ENCODE data around the gene DAB2. TPM values are rescaled to one million over a fixed set of nuclear protein-coding genes. Genes with fewer than 3 reads are reported as not detected.

Gene DAB2
- total RNA-seq, 1 donor from 2014 or later, result 195 TPM

DNA sequence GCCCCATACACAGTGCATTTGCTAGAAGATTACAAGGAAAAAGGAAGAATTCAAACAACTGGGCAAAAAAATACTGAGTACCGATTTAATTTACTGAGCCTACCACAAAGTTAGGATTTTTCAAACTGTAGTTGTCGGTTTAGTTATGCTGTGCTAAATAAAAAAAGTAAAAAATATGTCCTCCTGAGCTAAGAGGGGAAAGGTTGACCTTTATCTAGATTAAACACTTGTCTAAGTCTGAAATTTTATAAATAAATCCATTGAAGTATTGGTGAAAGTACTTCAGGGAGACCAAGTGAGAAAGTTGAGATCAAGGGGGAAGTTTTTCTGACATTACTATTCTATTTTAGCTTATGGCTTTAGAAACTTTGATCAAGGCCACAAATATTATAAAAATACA, 19.1 kb upstream of the DAB2 start:
- H3K4me1 Mint-ChIP-seq (ENCODE audit: unreplicated experiment), result peaks cover 39% of the 10 kb centered on the region
- no peaks in the 10 kb centered on the region for H3K27me3 Mint-ChIP-seq (ENCODE audit: unreplicated experiment)
- DNase-seq (ENCODE audit: extremely low spot score, unreplicated experiment), result no peak
- TF ChIP-seq, protein P1, sequence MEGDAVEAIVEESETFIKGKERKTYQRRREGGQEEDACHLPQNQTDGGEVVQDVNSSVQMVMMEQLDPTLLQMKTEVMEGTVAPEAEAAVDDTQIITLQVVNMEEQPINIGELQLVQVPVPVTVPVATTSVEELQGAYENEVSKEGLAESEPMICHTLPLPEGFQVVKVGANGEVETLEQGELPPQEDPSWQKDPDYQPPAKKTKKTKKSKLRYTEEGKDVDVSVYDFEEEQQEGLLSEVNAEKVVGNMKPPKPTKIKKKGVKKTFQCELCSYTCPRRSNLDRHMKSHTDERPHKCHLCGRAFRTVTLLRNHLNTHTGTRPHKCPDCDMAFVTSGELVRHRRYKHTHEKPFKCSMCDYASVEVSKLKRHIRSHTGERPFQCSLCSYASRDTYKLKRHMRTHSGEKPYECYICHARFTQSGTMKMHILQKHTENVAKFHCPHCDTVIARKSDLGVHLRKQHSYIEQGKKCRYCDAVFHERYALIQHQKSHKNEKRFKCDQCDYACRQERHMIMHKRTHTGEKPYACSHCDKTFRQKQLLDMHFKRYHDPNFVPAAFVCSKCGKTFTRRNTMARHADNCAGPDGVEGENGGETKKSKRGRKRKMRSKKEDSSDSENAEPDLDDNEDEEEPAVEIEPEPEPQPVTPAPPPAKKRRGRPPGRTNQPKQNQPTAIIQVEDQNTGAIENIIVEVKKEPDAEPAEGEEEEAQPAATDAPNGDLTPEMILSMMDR (IDR thresholded peaks at IDR 0.05), result no peak
- H3K4me3 Mint-ChIP-seq (ENCODE audit: unreplicated experiment), result no peak overlapping the region
- no peaks in the 10 kb centered on the region for H3K36me3 Mint-ChIP-seq (ENCODE audit: unreplicated experiment)
- no peak overlapping the region for H3K27ac Mint-ChIP-seq (ENCODE audit: unreplicated experiment)
- H3K9me3 Mint-ChIP-seq (ENCODE audit: unreplicated experiment), result no peaks in the 10 kb centered on the region

DNA sequence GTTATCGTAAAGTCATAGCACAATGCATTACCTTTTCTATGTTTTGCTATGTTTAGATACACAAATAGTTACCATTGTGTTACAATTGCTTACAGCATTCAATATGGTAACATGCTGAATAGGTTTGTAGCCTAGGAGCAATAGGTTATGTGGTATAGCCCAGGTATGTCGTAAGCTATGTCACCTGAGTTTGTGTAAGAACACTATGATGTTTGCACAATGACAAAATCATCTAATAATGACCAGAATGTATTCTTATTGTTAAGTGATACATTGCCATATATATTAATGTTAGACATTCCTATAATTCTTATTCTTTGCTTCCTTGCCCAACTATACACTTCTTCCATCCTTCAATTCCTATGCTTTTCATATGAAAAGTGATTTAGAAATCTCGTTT, 18.2 kb upstream of the DAB2 start:
- Mint-ChIP-seq H3K27ac (ENCODE audit: unreplicated experiment) (no peak overlapping the region), H3K27me3 (ENCODE audit: unreplicated experiment) (no peaks in the 10 kb centered on the region), H3K4me1 (ENCODE audit: unreplicated experiment) (peaks cover 39% of the 10 kb centered on the region), H3K9me3 (ENCODE audit: unreplicated experiment) (no peaks in the 10 kb centered on the region), H3K36me3 (ENCODE audit: unreplicated experiment) (no peaks in the 10 kb centered on the region), H3K4me3 (ENCODE audit: unreplicated experiment) (no peak overlapping the region)
- TF ChIP-seq, protein P1 (IDR thresholded peaks at IDR 0.05), result no peak
- DNase-seq (ENCODE audit: extremely low spot score, unreplicated experiment), result no peak

DNA sequence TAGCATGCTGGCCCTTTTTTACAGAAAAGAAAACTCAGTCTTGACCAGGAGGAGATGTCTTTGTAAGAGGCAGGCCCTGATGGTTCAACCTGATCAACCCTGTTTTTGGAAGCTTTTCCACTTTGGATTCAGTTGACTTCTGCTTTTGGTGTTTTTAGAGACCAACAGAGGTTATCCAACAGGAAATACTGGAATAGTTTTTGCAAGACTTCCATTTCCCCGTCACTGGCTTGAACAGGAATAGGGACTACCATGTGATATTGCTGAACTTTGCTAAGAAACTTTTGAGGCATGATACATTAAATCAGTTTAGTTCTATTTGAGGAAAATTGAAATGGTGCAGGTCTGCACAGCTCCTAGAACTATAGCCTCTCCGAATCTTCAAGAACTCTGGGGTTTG, 17.1 kb upstream of the DAB2 start:
- Mint-ChIP-seq H3K27me3 (ENCODE audit: unreplicated experiment) (no peaks in the 10 kb centered on the region), H3K4me3 (ENCODE audit: unreplicated experiment) (no peak overlapping the region), H3K36me3 (ENCODE audit: unreplicated experiment) (no peaks in the 10 kb centered on the region), H3K27ac (ENCODE audit: unreplicated experiment) (peak overlapping the region; percentile 88), H3K9me3 (ENCODE audit: unreplicated experiment) (no peaks in the 10 kb centered on the region), H3K4me1 (ENCODE audit: unreplicated experiment) (peaks cover 36% of the 10 kb centered on the region)
- DNase-seq (ENCODE audit: extremely low spot score, unreplicated experiment), result no peak
- TF ChIP-seq, protein P1 (IDR thresholded peaks at IDR 0.05), result no peak

DNA sequence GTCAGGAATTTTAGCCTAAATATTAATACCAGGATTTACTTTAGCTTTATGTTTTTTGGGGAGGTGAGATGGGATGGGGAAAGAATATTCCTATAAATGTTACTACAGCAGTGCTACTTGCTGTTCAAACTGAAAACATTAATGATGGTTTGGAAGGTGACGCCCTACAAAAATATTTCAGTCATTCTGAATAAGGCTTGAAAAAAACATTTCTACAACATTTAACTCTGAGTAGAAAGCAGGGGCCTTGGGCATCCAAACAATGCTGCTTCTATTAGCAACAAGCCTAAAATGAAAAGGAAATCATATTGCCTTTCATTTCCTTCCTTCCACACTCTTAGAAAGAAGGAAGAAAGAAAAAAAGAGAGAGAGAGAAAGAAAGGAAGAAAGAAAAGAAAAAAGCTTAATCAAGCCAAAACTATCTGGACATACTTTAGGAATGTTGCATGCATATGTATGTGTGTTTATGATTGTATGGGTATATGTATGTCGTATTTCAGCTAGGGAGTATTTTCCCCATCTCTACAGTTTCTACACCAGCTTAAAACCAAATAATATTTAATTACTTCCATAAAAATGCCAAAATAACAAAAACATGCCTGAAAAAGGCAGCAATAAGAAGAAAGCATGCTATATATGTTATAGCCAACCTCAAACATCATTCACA, 16.3 kb upstream of the DAB2 start:
- peaks cover 32% of the 10 kb centered on the region for H3K4me1 Mint-ChIP-seq (ENCODE audit: unreplicated experiment)
- peak overlapping the region; percentile 88 for H3K27ac Mint-ChIP-seq (ENCODE audit: unreplicated experiment)
- H3K27me3 Mint-ChIP-seq (ENCODE audit: unreplicated experiment), result no peaks in the 10 kb centered on the region
- no peaks in the 10 kb centered on the region for H3K9me3 Mint-ChIP-seq (ENCODE audit: unreplicated experiment)
- H3K4me3 Mint-ChIP-seq (ENCODE audit: unreplicated experiment), result no peak overlapping the region
- no peak for DNase-seq (ENCODE audit: extremely low spot score, unreplicated experiment)
- no peaks in the 10 kb centered on the region for H3K36me3 Mint-ChIP-seq (ENCODE audit: unreplicated experiment)
- TF ChIP-seq, protein P1 (IDR thresholded peaks at IDR 0.05), result no peak

DNA sequence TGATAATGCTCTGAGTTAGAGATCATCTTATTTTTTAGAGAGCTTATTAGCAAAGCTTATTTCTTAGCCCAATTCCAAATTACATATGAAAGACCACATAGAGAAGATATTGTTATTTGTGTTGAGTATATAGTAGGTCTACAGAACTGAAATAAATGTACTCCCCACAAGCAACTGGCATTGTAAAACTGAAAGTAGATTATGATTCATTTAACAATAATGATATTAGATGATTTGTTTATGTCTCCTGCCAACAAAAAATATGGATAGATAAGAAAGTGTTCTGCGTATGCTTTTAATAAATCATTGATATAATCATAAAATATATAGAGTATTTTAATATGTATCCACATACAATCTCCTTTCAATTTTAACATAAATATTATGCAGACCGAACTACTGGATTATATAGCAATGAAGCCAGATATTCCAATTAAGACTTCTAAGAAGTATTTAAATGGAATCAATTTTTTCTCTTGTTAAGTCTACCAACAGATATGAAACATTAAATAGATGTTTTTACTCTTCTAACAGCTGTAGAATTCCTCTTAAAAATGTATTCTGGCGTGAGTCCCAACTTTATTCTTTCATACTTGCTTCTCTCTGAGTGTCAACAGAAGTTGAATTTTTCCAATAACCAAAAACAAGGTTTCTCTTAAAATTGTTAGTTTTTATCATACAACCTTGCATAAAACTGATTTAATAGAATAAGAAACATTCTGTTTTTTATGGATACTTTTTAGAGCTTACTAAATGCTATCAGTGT, 15.6 kb upstream of the DAB2 start:
- DNase-seq (ENCODE audit: extremely low spot score, unreplicated experiment), result no peak
- no peak overlapping the region for H3K4me3 Mint-ChIP-seq (ENCODE audit: unreplicated experiment)
- H3K4me1 Mint-ChIP-seq (ENCODE audit: unreplicated experiment), result peaks cover 32% of the 10 kb centered on the region
- H3K9me3 Mint-ChIP-seq (ENCODE audit: unreplicated experiment), result no peaks in the 10 kb centered on the region
- peak overlapping the region; percentile 88 for H3K27ac Mint-ChIP-seq (ENCODE audit: unreplicated experiment)
- H3K27me3 Mint-ChIP-seq (ENCODE audit: unreplicated experiment), result no peaks in the 10 kb centered on the region
- TF ChIP-seq, protein P1 (IDR thresholded peaks at IDR 0.05), result no peak
- H3K36me3 Mint-ChIP-seq (ENCODE audit: unreplicated experiment), result no peaks in the 10 kb centered on the region
